ENCODE measurements around the gene GRIN2A. TPM values are rescaled to one million over a fixed set of nuclear protein-coding genes. Genes with fewer than 3 reads are reported as not detected.

GRIN2A gene
- total and polyA plus RNA-seq, 2 of the 8 experiments (the other 6 are each of a cell fraction or from before 2014, with no cell fraction given), result 0.18 to 1.8 TPM

DNA sequence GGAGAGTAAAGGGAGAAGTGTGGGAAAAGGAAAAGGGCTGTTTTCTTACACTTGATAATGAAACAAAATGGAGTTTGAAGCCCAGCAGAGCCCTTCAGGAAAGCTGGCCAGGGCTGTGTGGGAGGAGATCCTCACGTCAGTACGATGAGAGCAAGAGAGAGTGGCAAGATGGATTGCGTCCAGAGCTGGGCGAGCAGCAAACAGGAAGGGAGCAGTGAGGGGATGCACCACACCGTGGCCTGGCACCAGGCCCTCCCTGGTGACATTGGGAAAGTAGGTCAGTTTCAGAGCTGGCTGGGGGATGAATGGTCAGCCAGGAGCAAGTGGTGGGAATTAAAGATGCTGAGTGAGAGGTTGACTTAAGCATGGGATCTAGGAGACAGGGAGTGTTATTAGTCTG lies 273.6 kb downstream of the GRIN2A start (continued):
- TF ChIP-seq CHD7 (IDR thresholded peaks at IDR 0.05; ENCODE audit: insufficient replicate concordance, low read length) (no peak), SIRT6 (IDR thresholded peaks at IDR 0.05; ENCODE audit: low read length) (no peak), SRF (IDR thresholded peaks at IDR 0.05; ENCODE audit: low read depth, low read length) (no peak), ATF3 (IDR thresholded peaks at IDR 0.05; ENCODE audit: insufficient read depth, low read depth, low read length) (no peak), EP300 (IDR thresholded peaks at IDR 0.05; ENCODE audit: borderline replicate concordance in 1 of 2, low read depth in 2 of 2, low read length in 2 of 2) (no peak), ATF2 (IDR thresholded peaks at IDR 0.05; ENCODE audit: low read length) (no peak)
